Esophagus squamous epithelium (tissue), 4 donors: ENCODE measurements around the gene TRAM2.

Experiments used
- CTCF ChIP-seq, 6 experiments: fragments of 450-650 bp in 4 of 6; fragments of 200-600 bp in 2 of 6; sonication (generic) in 2 of 6; IDR thresholded peaks; one replicate each; pipeline ENCODE4 v1.5.1; 2016 to 2019; ENCODE audit warnings: antibody characterized with exemption in 6 of 6, mild to moderate bottlenecking in 4 of 6, moderate library complexity in 4 of 6
- POLR2A ChIP-seq, 4 donors: fragments of 450-650 bp; IDR thresholded peaks; one replicate each; pipeline ENCODE4 v1.6.1; 2017; ENCODE audit warnings: antibody characterized with exemption in 4 of 4, mild to moderate bottlenecking in 4 of 4, moderate library complexity in 3 of 4

DNA sequence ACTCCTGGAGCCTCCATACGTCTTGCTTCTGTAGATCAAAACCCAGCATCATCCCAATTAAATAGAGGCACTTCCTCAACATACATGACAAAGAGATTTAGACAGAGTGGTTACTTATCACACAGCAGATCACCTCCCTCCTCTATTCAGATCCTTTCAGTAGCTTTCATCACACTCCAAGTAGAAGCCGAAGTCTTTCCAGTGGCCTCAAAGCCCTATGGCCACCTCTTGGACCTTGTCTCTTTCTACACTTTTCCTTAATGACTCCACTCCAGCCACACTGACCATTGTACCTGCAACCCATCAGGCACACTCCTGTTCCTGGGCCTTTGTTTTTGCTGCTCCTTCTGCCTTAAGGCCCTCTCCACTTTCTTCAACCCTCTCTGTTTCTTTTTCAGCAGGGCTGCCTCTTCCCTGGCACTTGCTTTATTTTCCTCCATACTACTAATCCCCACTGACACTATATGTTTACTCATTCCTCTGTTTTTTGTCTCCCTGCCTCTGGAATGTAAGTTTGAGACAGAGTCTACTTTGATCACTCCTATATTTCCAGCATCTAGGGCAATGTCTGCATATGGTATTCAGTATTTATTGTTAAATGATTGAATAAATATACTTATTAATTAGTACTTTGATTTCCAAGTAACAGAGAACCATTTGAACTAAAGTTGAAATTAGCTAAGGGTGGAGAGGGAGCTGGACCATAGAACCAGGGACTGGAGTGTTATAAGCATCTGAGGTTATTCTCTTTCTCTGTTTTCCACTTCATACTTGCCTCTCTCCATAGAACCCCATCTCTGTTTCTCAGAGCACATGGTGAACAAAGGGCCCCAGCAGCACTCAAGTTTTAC is 43.4 kb upstream of the TRAM2 start:
- no peak for TF ChIP-seq CTCF (IDR thresholded peaks at IDR 0.05)
- no peak for TF ChIP-seq POLR2A (IDR thresholded peaks at IDR 0.05)
